GM18951 (cell line): ENCODE data around the gene LRMDA.

Experiments used
- POLR2A ChIP-seq: IDR thresholded peaks from 4 replicates; pipeline ENCODE4 v1.6.1; 2011; ENCODE audit warnings: mild to moderate bottlenecking; ENCODE audit not compliant: insufficient read length, insufficient read depth; ENCODE audit errors: extremely low read depth
- in situ Hi-C: fragments of 300-500 bp; cut with MboI; formaldehyde crosslinking; loops from one replicate; pipeline ENCODE4 v1.12.0; 2022; ENCODE audit warnings: low sequenced_read_pairs, mixed read lengths, inconsistent platforms; ENCODE audit not compliant: unreplicated experiment

The LRMDA gene

GRCh38 chr10:76282061-76283025 is 850.9 kb downstream of the LRMDA start:
- no peak for TF ChIP-seq POLR2A

GRCh38 chr10:76284351-76284750 is 852.9 kb downstream of the LRMDA start:
- no peak for TF ChIP-seq POLR2A
- in situ Hi-C loops, result no loop called here

More at GRCh38 chr10:76282061-76283025, 850.9 kb downstream of the LRMDA start:
- in situ Hi-C loops, result no loop called here

- in situ Hi-C loops, result no loop called here
- TF ChIP-seq POLR2A, result no peak
Observed at GRCh38 chr10:76285012-76285411, 853.6 kb downstream of the LRMDA start.

- in situ Hi-C loops, result no loop called here
Observed at GRCh38 chr10:76285515-76285914, 854.1 kb downstream of the LRMDA start.

GRCh38 chr10:76286536-76286935 is 855.1 kb downstream of the LRMDA start:
- in situ Hi-C loops, result no loop called here
- no peak for TF ChIP-seq POLR2A

More at GRCh38 chr10:76285515-76285914, 854.1 kb downstream of the LRMDA start:
- no peak for TF ChIP-seq POLR2A

- no peak for TF ChIP-seq POLR2A
- in situ Hi-C loops, result no loop called here
Observed at GRCh38 chr10:76287856-76288255, 856.4 kb downstream of the LRMDA start.

GRCh38 chr10:76291175-76291574 is 859.8 kb downstream of the LRMDA start:
- no peak for TF ChIP-seq POLR2A
- in situ Hi-C loops, result no loop called here

GRCh38 chr10:76291885-76292284 is 860.5 kb downstream of the LRMDA start:
- TF ChIP-seq POLR2A, result no peak
- in situ Hi-C loops, result no loop called here

GRCh38 chr10:76296957-76297356 is 865.5 kb downstream of the LRMDA start:
- in situ Hi-C loops, result no loop called here
- no peak for TF ChIP-seq POLR2A

GRCh38 chr10:76297358-76297757 is 865.9 kb downstream of the LRMDA start:
- in situ Hi-C loops, result no loop called here
- TF ChIP-seq POLR2A, result no peak

- no peak for TF ChIP-seq POLR2A
- in situ Hi-C loops, result no loop called here
Observed at GRCh38 chr10:76297780-76298281, 866.4 kb downstream of the LRMDA start.

- no peak for TF ChIP-seq POLR2A
Observed at GRCh38 chr10:76298329-76298728, 866.9 kb downstream of the LRMDA start.

GRCh38 chr10:76299501-76299900 is 868.1 kb downstream of the LRMDA start:
- in situ Hi-C loops, result no loop called here

More at GRCh38 chr10:76298329-76298728, 866.9 kb downstream of the LRMDA start:
- in situ Hi-C loops, result no loop called here

GRCh38 chr10:76301211-76301610 is 869.8 kb downstream of the LRMDA start:
- in situ Hi-C loops, result loop anchor here (10.0 kb wide), 1 partner anchor 906 kb away; no protein-coding TSS in a partner anchor
- TF ChIP-seq POLR2A, result no peak

More at GRCh38 chr10:76299501-76299900, 868.1 kb downstream of the LRMDA start:
- TF ChIP-seq POLR2A, result no peak
